ENCODE results near the gene SHROOM3.
"Not testable (repeated sequence)": the region's sequence is repeated elsewhere in the genome, so short reads cannot be mapped to it uniquely, and the experiment has no call there.

Gene SHROOM3

GRCh38 chr4:76442807-76443206, 7.8 kb downstream of the SHROOM3 start:
- intact Hi-C loops (cut with DNase I) = no loop called here
- no peak for DNase-seq

GRCh38 chr4:76443376-76443775, 8.3 kb downstream of the SHROOM3 start:
- DNase-seq = no peak
- intact Hi-C loops (cut with DNase I) = no loop called here

GRCh38 chr4:76445911-76446310, 10.9 kb downstream of the SHROOM3 start:
- no peak for DNase-seq
- intact Hi-C loops (cut with DNase I) = no loop called here

- no peak for DNase-seq
- intact Hi-C loops (cut with DNase I) = no loop called here
Measured at GRCh38 chr4:76447393-76447851, 12.4 kb downstream of the SHROOM3 start.

GRCh38 chr4:76448211-76448610, 13.2 kb downstream of the SHROOM3 start:
- intact Hi-C loops (cut with DNase I) = no loop called here
- DNase-seq = no peak

- no peak for DNase-seq
Measured at GRCh38 chr4:76449362-76449767, 14.3 kb downstream of the SHROOM3 start.

GRCh38 chr4:76449833-76450232, 14.8 kb downstream of the SHROOM3 start:
- DNase-seq = no peak
- intact Hi-C loops (cut with DNase I) = no loop called here

More at GRCh38 chr4:76449362-76449767, 14.3 kb downstream of the SHROOM3 start:
- intact Hi-C loops (cut with DNase I) = no loop called here

- intact Hi-C loops (cut with DNase I) = no loop called here
- no peak for DNase-seq
Measured at GRCh38 chr4:76453232-76453631, 18.2 kb downstream of the SHROOM3 start.

GRCh38 chr4:76454073-76454472, 19.0 kb downstream of the SHROOM3 start:
- intact Hi-C loops (cut with DNase I); DNase-seq: not testable (repeated sequence)

- intact Hi-C loops (cut with DNase I) = no loop called here
- DNase-seq = no peak
Measured at GRCh38 chr4:76457885-76458284, 22.9 kb downstream of the SHROOM3 start.

- intact Hi-C loops (cut with DNase I) = no loop called here
- DNase-seq = no peak
Measured at GRCh38 chr4:76458297-76458696, 23.3 kb downstream of the SHROOM3 start.

- intact Hi-C loops (cut with DNase I) = no loop called here
- no peak for DNase-seq
Measured at GRCh38 chr4:76458825-76459224, 23.8 kb downstream of the SHROOM3 start.

- no peak for DNase-seq
- intact Hi-C loops (cut with DNase I) = no loop called here
Measured at GRCh38 chr4:76459291-76459723, 24.3 kb downstream of the SHROOM3 start.

- no peak for DNase-seq
- intact Hi-C loops (cut with DNase I) = no loop called here
Measured at GRCh38 chr4:76463568-76463967, 28.5 kb downstream of the SHROOM3 start.

GRCh38 chr4:76470064-76470463, 35.0 kb downstream of the SHROOM3 start:
- intact Hi-C loops (cut with DNase I) = no loop called here
- DNase-seq = no peak

GRCh38 chr4:76470532-76470931, 35.5 kb downstream of the SHROOM3 start:
- intact Hi-C loops (cut with DNase I) = no loop called here
- DNase-seq = no peak

GRCh38 chr4:76476571-76476970, 41.5 kb downstream of the SHROOM3 start:
- DNase-seq = no peak
- intact Hi-C loops (cut with DNase I) = no loop called here

- intact Hi-C loops (cut with DNase I) = no loop called here
- no peak for DNase-seq
Measured at GRCh38 chr4:76484654-76485053, 49.6 kb downstream of the SHROOM3 start.

- DNase-seq = no peak
- intact Hi-C loops (cut with DNase I) = no loop called here
Measured at GRCh38 chr4:76485450-76485849, 50.4 kb downstream of the SHROOM3 start.

- intact Hi-C loops (cut with DNase I) = no loop called here
- no peak for DNase-seq
Measured at GRCh38 chr4:76486588-76487276, 51.7 kb downstream of the SHROOM3 start.

GRCh38 chr4:76487621-76488020, 52.6 kb downstream of the SHROOM3 start:
- intact Hi-C loops (cut with DNase I) = no loop called here
- DNase-seq = no peak

- intact Hi-C loops (cut with DNase I) = no loop called here
- no peak for DNase-seq
Measured at GRCh38 chr4:76488455-76488854, 53.4 kb downstream of the SHROOM3 start.
